Measurements from ENCODE around the gene ABCF2.

GRCh38 chr7:151252561-151252835, 25.5 kb upstream of the ABCF2 start:
- TF ChIP-seq CTCF (IDR thresholded peaks at IDR 0.05 in 2 of 3, conservative IDR thresholded peaks at IDR 0.05 in 1 of 3; ENCODE audit: borderline replicate concordance in 1 of 3, insufficient read depth in 1 of 3, low read depth in 2 of 3, low read length in 2 of 3) (no peak), POLR2A (IDR thresholded peaks at IDR 0.05; ENCODE audit: borderline replicate concordance, extremely low read depth, insufficient read depth, insufficient read length) (no peak), ATF3 (IDR thresholded peaks at IDR 0.05) (no peak), EZH2 (IDR thresholded peaks at IDR 0.05) (no peak), TCF7L2 (IDR thresholded peaks at IDR 0.05; ENCODE audit: borderline replicate concordance, extremely low read depth, insufficient read depth, insufficient read length) (no peak), POLR2AphosphoS5 (IDR thresholded peaks at IDR 0.05; ENCODE audit: low read depth, low read length) (no peak), MAX (IDR thresholded peaks at IDR 0.05) (no peak), EZH2phosphoT487 (IDR thresholded peaks at IDR 0.05; ENCODE audit: borderline replicate concordance) (no peak), SP1 (IDR thresholded peaks at IDR 0.05; ENCODE audit: low read depth) (no peak), REST (IDR thresholded peaks at IDR 0.05; ENCODE audit: low read depth) (no peak), JUND (IDR thresholded peaks at IDR 0.05) (no peak), CEBPB (IDR thresholded peaks at IDR 0.05; ENCODE audit: low read depth) (no peak), ZFX (IDR thresholded peaks at IDR 0.05) (no peak), SRF (IDR thresholded peaks at IDR 0.05; ENCODE audit: low read depth) (no peak)
